SKM-1 (cell line): ENCODE measurements around the gene SNORC.
"Not testable (repeated sequence)": the region's sequence is repeated elsewhere in the genome, so short reads cannot be mapped to it uniquely, and the experiment has no call there.

Experiments used
- DNase-seq: peaks from one replicate; lab custom pipeline; 2025; ENCODE audit not compliant: unreplicated experiment; lab: John Stamatoyannopoulos, UW

The SNORC gene

DNA sequence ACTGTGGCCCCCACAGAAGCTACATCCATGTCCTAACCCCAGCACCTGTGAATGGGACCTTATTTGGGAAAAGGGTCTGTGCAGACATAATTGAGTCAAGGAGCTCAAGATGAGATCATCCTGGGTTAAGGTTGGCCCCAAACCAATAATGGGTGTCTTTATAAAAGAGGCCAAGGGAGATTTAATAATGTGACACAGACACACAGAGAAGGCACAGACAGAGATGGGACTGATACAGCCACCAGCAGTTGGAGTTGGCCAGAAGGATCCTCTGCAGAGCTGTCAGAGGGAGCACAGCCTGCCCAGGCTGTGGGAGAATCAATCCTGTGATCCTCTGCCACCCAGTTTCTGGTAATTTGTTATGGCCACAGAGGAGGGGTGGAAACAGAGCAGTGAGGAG, 26.0 kb downstream of the SNORC start:
- no peak for DNase-seq

DNA sequence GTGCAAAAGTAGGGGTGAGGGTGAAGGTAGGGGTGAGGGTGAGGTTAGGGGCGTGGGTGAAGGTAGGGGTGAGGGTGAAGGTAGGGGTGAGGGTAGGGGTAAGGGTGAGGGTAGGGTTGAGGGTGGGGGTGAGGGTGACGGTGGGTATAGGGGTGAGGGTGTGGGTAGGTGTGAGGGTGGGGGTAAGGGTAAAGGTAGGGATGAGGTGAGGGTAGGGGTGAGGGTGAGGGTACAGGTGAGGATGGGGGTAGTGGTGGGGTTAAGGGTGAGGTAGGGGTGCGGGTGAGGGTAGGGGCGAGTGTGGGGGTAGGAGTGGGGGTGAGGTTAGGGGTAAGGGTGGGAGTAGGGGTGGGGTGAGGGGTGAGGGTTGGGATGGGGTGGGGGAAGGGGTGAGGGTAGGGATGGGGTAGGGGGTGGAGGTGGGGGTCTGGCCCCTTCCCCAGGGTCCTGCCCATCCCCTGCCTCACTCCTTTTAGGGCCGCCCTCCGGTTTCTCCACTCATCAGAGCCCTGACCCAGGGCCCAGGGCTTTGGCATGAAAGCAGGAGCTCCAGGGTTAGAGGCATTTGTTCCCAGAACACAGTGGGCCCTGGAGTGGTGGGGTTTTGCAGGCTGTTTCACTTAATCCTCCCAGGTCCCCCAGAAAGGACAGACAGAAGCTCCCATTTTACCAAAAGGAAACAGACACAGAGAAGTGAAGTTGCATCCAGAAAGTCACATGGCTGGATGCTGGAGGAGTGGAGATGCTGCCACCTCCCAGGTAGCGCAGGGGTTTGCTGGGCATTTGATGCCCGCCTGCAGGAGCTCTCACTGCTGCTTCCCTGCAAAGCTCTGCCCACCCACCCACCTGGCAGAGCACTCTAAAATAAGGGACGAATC, 26.9 kb downstream of the SNORC start:
- no peak for DNase-seq

DNA sequence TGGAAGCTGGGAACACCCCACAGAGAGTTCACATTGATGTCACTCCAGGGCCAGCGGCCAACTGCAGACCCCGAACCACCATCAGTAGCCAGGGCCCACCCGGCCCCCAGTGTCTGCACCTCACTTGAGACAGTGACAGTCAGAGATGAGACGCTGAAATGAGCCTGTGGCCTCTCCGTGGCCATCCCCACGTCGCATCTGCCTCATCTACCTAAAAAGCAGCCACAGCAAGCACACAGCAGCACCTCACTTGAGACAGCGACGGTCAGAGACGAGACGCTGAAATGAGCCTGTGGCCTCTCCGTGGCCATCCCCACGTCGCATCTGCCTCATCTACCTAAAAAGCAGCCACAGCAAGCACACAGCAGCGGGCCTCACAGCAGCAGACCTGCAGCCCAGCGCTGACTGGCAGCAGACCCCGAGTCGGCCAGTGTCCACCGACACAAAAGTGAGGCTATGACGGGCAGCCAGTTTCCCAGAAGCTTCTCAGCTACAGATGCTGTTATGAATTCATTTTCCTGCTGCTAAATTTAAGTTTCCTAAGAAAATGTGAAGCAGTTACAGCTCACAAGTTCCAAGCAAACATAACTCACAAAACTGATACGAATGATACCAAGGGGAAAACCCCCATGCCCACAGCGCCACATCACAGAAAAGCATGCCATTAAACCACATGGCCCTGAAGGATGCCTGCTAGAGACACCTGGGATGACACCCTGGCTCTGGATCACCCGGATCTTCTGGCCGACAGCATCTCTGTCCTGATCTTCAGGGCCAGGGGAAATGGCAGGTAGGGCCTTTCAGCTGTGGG, 27.7 kb downstream of the SNORC start:
- DNase-seq: no peak

DNA sequence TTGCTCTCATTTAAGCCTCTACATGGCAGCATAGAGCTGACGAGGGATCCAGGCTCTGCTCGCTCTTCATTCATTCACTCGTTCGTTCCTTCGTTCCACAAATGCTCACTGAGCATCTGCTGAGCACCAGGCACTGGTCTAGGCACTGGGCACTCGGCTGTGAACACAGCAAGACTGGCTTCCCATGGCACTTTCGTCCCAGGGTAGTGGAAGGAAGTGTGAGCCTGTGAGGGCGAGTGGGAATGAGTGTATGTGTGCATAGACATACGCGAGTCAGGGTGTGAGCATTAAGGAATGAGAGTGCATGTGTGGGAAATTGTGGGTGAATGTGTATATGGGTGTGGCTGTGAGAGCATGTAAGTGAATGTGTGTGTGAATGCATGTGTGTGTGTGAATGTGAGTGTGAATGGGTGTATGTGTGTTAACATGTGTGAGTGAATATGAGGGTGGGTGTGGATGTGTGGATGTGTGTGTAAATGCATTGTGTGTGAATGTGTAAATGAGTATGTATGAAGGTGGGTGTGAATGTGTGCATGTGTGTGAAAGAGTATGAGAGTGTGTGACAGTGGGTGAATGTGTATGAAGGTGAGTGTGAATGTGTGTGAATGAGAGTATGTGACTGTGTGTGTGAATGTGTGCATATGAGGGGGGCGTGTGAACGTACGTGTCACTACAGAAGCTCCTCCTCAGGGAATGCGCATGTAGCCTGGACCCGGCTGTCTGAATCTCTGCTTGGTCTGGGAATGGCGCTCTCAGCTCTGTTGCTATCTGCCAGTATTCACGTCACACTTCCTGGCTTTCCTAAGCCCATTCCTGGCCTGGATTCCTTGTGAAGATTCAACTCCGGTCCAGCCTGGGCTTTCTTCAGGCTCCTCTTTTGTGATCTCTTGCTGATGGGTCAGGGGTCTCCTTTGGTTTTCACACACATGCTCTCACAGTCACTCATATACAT, 28.8 kb downstream of the SNORC start:
- DNase-seq: no peak

DNA sequence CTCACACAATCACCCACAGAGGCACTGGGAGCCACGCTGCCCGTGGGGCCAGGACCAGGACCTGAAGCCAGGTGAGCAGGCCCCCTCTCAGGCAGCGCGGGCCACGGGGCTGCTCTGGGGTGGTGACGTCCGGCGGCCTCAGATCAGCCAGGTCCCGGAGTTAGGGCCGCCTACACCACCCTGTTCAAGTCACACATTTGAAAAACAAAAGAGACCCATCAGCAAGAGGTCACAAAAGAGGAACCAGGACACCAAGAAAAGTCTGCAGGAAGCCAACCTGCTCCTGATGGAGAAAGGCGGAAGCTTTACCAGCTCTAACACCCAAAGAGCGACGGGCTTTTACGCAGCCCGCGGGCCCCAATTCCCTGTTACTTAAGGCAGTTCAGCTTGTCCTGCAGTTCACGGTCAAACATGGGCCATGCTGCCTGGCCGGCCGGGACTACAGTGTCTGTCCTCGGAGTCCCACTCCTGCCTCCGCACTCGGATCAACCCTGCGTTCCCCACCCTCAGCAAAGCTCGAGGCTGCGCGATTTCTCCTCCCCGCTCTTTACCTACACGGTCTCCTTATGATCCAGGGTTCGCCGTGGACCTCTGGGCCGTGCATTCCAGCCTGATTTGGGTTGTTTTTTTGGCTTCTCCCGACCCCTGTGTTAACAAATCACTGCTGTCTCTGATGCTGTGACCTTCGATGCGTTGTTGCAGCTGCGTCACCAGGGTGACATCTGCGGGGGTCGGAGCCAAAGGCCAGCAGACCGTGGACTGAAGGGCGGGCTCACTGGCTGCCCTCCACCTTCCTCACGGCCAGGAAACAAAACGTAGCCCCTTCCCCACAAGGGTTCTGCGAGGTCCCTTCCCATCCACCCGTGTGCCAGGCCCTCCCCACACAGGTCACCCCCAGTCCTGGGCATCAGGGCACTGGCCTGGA, 31.0 kb downstream of the SNORC start:
- no peak for DNase-seq

DNA sequence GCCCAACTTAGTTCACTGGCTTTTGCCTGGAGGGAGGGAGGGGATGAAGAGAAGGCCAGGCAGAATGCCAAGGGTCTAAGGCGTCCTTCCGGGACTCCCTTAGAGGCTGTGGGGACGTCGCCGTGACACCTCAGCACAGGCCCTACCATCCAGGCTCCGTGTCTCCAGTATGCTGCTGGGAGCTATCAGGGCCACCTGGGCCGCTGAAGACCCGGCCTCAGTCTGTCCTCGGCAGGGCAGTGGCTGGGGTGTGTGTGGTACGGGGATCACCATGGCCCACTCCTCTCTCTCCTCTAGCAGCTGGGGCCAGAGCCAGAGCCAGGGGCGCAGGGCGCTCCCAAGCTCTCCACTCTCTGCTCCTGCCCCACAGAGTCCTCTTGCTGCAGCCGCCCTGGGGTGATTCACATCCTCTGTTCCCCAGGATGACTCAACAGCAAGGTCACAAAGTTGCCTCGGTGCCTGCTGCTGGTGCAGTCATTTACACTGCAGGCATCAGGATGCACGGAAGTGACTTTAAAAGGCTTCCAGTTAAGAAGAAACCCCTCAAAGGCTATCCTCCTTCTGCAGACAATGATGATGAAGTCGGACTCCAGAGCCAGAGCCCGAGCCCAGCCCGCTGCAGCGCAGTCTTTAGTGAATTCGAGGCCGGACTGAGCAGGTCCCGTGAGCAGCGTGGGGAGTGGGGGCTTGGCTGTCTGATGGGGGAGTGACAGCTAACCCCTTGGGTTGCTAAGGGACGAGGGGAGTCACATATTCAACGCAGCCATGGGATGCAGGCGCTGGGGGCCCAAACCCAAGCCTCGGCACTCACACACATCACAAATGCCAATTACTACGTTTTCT, 31.9 kb downstream of the SNORC start:
- DNase-seq: peak; percentile 9

DNA sequence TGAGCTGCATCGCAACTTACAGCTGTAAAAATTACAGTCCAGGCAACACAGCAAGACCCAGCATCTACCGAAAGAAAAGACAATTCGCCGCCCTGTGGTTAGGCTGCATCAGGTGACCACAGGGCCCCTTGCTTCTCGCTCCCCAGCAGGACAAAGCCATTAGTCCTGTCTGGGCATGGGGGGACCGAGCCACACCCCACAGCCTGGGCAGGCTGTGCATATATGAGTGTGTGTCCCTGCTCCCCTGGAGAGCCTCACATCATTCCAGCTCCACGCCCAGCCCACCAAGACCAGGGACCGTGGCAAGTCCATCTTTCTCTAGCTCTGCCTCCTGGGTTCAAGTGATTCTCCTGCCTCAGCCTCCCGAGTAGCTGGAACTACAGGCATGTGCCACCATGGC, 33.9 kb downstream of the SNORC start:
- no peak for DNase-seq

DNA sequence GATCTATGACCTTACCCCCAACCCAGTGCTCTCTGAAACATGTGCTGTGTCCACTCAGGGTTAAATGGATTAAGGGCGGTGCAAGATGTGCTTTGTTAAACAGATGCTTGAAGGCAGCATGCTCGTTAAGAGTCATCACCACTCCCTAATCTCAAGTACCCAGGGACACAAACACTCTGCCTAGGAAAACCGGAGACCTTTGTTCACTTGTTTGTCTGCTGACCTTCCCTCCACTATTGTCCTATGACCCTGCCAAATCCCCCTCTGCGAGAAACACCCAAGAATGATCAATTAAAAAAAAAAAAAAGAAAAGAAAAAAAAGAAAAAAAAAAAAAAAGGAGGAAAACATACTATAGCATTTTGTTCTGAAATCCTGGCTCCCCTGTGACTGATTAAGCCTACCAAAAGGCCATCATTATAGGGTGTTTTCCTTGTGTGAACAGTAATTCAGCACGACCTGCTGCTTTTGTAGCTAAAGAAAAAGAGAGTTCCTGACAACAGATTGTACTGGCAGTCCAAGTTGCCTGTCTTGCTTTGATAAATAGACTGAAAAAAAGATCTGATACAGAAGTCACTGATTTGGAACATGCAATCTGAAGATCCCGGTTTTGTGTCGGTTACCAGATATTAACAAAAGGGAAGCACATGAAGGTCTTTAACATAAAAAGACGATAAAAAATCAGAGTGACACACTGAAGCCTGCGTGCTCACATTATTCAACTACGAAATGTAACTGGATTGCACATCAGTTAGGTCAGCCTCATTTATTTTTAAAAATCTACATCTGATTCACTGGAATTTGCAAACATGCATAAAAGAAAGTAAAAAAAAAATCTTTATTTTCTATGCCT, 37.0 kb downstream of the SNORC start:
- not testable (repeated sequence) for DNase-seq

DNA sequence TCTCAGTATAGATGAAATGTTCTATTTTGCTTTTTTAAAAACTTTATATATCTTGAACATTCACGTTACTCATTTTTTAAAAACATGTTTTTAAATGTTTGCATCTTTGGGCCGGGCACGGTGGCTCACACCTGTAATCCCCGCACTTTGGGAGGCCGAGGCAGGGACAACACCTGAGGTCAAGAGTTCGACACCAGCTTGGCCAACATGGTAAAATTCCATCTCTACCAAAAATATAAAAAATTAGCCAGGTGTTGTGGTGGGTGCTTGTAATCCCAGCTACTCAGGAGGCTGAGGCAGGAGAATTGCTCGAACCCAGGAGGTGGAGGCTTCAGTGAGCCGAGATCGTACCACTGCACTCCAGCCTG, 37.6 kb downstream of the SNORC start:
- not testable (repeated sequence) for DNase-seq

DNA sequence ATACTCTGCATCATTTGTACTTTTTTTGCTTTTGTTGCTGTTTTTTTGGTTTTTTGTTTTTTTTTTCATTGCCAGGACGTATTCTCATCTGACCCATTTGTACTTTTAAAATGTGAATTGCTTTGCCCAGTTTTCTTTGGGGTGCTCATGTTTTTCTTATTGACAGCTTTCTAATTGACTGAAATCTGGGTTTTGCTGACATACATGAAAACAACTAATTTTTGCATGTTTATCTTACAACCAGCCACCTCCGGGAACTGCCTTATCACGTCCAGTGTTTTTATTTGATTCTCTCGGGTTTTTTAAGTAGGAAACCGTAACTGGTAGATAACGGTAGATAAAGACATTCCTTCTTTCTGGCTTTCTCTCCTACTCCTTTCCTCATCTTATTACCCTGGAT, 38.6 kb downstream of the SNORC start:
- DNase-seq: no peak

DNA sequence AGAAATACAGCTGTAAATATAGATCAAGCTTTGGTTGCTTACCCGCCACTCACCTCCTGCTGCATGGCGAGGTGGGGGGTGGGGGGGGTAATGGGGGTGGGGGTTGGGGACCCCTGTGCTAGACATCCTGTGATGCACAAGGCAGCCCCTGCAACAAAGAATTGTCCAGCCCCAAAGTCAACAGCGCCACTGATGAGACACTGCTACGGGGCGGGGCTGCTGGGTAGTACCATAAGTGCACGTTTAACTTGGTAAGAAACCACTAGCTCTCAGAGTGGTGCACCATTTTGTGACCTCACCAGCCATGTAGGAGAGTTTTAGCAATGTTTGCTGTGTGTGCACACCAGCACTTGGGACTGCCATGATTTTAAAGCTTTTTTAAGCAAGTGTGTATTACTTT, 40.3 kb downstream of the SNORC start:
- no peak for DNase-seq

DNA sequence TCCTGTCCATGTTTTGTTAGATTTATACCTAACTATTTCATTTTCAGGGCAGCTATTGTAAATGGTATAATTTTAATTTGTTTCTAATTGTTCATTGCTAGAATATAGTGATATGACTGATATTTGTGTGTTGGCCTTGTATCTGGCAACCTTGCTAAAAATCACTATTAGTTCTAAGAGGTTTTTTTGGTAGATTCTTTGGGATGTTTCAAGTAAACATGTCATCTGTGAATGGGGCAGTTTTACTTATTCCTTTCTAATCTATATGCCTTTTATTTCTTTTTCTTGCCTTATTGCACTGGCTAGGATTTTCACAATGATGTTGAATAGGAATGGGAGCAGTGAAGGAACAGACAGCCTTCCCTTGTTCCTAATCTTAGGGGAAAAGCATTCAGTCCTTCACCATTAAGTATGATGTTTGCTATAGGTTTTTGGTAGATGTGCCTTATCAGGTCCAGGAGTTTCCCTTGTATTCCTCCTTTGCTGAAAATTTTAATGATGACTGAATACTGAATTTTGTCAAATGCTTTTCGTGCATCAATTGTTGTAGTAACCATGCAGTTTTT, 41.7 kb downstream of the SNORC start:
- DNase-seq: no peak

DNA sequence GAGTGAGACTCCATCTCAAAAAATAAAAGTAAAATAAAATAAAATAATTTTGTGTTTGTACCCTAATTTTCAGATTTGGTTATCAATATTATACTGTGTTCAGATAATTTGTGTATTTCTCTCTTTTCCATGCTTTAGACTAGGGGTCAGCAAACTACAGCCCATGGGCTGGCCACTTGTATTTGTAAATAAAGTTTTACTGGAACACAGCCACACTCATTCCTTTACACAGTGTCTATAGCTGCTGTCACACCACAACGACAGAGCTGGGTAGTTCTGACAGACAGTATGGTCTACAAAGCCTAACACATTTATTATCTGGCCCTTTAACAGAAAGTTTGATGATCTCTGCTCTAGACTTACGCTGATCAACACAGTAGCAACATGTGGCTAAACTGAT, 43.8 kb downstream of the SNORC start:
- DNase-seq: no peak

DNA sequence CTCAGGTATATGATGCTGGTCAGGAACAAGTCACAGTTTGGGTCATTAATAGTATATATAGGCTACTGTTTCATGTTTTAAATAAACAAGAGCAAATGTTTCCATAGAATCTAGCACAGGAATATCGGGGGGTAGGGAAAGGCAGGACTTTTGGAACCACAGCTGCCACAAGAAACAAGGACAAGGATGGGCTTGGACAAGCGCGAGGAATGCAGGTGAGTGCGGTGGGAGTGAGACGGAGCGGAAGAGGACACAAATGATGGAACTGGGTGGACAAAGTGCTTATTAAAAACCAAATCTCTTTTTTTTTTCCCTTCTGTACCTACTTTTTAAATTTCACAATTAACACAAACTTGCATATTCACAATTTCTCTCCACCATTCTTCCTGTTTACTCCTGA, 49.1 kb downstream of the SNORC start:
- DNase-seq: no peak

DNA sequence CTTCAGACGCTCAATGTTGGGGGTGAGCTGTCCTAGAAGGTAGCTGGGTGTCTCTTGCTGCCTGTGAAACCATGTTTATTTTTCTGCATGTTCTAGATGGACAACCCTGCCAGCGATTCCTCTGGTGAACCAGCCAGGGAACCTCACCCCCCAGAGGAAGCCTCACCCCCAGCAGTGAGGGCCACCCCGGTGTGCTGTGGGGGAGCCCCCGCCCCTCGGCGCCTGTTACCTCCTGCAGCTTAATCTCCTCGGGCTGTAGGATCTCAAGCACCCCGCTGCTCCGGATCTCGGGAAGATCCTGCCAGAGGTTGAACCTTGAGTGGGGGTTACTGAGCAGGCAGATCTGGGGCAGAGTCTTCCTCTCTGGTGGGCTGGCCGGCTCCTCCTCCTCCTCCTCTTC, 50.0 kb downstream of the SNORC start:
- no peak for DNase-seq

DNA sequence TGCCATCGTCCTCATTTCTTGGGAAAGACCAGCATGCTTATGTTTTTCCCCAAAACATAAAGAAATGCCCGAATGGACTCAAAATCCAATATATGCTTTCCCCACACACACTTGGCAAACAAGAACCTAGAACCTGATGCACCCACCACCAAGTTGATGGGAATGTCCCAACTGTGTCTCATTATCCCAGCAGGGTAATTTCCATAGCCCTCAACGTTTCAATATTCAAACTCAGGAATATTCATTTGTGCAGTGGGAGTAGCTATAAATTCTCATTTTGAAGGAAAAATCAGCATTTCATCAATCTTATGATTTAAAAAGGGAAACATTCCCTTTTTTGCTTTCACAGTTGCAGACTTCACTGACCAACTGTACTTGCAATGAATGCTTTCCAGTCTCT, 50.7 kb downstream of the SNORC start:
- DNase-seq: no peak

DNA sequence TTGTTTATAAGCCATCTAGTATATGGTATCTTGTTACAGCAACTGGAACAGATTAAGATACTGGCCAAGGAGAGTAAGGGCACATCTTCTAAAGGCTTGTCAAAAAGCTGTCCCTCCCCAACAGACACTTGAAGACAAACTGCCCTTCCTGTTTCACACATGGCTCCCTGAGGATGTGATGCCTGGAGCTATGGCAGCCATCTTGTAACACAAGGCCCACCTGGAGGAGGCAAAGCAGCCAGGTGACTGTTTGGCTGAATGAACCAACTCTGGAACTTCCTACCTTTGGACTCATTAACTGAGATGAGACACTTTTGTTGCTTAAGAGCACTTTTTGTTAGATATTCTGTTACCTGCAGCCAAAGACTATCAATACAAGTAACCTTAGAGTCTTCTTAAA, 54.4 kb downstream of the SNORC start:
- no peak for DNase-seq
